A673 (cell line): Measurements from ENCODE around the gene GALK1. TPM values are rescaled to one million over a fixed set of nuclear protein-coding genes. Genes with fewer than 3 reads are reported as not detected.

ENCODE experiments used
- BruUV-seq: library from RNA; stranded (reverse); fragments of 400-500 nt; replicated peaks from 2 replicates; lab custom pipeline; 2021; lab: Mats Ljungman, UMichigan
- CTCF ChIA-PET: fragments of 300-600 bp; sonication (Branson Sonifier 250); formaldehyde crosslinking; loops from one replicate; lab custom pipeline; 2022; ENCODE audit warnings: antibody characterized with exemption; lab: Charles Lee
- POLR2A ChIA-PET: fragments of 300-600 bp; sonication (Branson Sonifier 250); formaldehyde crosslinking; loops from one replicate; lab custom pipeline; 2022; ENCODE audit warnings: antibody characterized with exemption; ENCODE audit not compliant: low non-redundant PET; lab: Charles Lee
- DNase-seq: peaks from one replicate; pipeline ENCODE4 v3.0.0-alpha.2; 2015; ENCODE audit warnings: low spot score
- H3K27ac ChIP-seq: fragments of 200-600 bp; sonication (generic); 2 replicates; pipeline ENCODE4 v1.5.1; 2016; ENCODE audit warnings: mixed run types, low read depth, mild to moderate bottlenecking, mixed read lengths, antibody characterized with exemption, low read length; ENCODE audit not compliant: poor library complexity, severe bottlenecking
- H3K27me3 ChIP-seq: fragments of 200-600 bp; sonication (generic); replicated peaks from 2 replicates; pipeline ENCODE4 v1.6.1; 2017; ENCODE audit warnings: mixed run types, low read depth, mild to moderate bottlenecking, mixed read lengths, antibody characterized with exemption, low read length; ENCODE audit not compliant: insufficient read depth, poor library complexity
- H3K36me3 ChIP-seq: fragments of 200-600 bp; sonication (generic); 2 replicates; pipeline ENCODE4 v1.6.1; 2016; ENCODE audit warnings: mixed run types, mild to moderate bottlenecking, mixed read lengths, antibody characterized with exemption, low read length; ENCODE audit not compliant: insufficient read depth, poor library complexity, severe bottlenecking
- H3K4me1 ChIP-seq: fragments of 200-600 bp; sonication (generic); 2 replicates; pipeline ENCODE4 v1.6.1; 2017; ENCODE audit warnings: mixed run types, mild to moderate bottlenecking, mixed read lengths, antibody characterized with exemption, low read length; ENCODE audit not compliant: insufficient read depth, poor library complexity, severe bottlenecking
- H3K4me3 ChIP-seq: fragments of 200-600 bp; sonication (generic); 2 replicates; pipeline ENCODE4 v1.5.1; 2016; ENCODE audit warnings: low read depth, mixed run types, mild to moderate bottlenecking, mixed read lengths, low read length; ENCODE audit not compliant: poor library complexity, severe bottlenecking
- H3K9me3 ChIP-seq: fragments of 200-600 bp; sonication (generic); 2 replicates; pipeline ENCODE4 v1.6.1; 2016; ENCODE audit warnings: mixed run types, low read depth, mild to moderate bottlenecking, mixed read lengths, antibody characterized with exemption, low read length; ENCODE audit not compliant: poor library complexity, severe bottlenecking
- EZH2 ChIP-seq: fragments of 200-600 bp; sonication (generic); IDR thresholded peaks from 2 replicates; pipeline ENCODE4 v1.6.1; 2017; ENCODE audit warnings: borderline replicate concordance, low read depth, mild to moderate bottlenecking, mixed read lengths, antibody characterized with exemption, low read length; ENCODE audit not compliant: poor library complexity, severe bottlenecking
- intact Hi-C: fragments of 100-400 bp; cut with micrococcal nuclease; formaldehyde crosslinking; loops from one replicate; pipeline ENCODE4 v1.10.0; 2022; ENCODE audit not compliant: unreplicated experiment
- total RNA-seq: library from RNA; stranded (reverse); gene quantifications from 2 replicates; pipeline ENCODE4 v1.2.3, GENCODE V29; 2021
- TF ChIP-seq, protein P1 (sequence below): fragments of 300-800, 200-600 bp; sonication (generic); conservative IDR thresholded peaks from 2 replicates; pipeline ENCODE4 v1.5.1; 2017; ENCODE audit warnings: low read depth, mild to moderate bottlenecking, antibody characterized with exemption, low read length, moderate library complexity, mixed read lengths

Gene GALK1
- total RNA-seq, 1 experiment from 2014 or later: 18.3 TPM

DNA sequence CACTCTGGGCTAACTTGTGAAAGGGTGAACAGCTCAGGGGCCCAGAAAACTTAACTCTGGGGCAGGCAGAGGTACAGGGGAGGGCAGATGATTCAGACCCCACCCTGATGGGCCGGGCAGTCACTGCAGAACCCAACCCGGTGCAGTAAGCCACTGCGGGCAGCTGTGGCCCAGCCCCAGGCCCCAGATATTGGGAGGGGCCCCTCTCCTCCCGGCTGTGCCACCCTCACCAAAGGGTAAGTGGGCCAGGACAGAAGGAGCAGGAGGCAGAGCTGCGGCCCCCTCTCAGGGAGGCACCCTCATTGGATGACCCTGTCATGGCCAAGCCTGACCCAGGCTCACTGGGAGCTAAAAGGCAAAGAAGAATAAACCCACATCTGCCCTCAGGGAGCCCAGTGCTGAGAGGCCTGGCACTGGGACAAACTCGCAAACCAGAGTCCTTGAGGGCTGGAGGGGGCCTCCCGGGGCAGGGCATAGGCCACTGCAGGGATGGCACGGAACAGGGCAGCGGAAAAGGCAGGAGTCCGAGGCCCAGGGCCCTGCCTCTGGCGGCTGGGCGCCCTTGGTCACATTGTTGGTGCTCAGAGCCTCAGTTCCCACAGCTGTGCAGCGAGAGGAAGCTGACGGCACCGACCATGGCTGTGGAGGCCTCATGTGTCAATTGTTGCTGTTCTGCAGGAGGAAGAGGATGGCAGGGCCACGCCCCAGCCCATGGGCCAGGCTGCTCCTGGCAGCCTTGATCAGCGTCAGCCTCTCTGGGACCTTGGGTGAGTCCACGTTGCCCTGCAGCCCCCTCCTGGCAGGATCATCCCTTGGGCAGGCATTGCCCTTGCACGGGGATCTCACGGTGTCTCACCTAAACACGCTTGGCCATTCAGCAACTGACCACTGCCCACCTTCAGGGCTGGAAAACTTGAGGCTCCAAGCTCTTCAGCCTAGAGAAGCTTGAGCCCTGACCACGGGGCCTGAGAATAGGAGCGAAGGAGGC is 40.7 kb downstream of the GALK1 start:
- peaks cover 4% of the 10 kb centered on the region for H3K4me1 ChIP-seq
- no peak for TF ChIP-seq EZH2
- TF ChIP-seq, protein P1, sequence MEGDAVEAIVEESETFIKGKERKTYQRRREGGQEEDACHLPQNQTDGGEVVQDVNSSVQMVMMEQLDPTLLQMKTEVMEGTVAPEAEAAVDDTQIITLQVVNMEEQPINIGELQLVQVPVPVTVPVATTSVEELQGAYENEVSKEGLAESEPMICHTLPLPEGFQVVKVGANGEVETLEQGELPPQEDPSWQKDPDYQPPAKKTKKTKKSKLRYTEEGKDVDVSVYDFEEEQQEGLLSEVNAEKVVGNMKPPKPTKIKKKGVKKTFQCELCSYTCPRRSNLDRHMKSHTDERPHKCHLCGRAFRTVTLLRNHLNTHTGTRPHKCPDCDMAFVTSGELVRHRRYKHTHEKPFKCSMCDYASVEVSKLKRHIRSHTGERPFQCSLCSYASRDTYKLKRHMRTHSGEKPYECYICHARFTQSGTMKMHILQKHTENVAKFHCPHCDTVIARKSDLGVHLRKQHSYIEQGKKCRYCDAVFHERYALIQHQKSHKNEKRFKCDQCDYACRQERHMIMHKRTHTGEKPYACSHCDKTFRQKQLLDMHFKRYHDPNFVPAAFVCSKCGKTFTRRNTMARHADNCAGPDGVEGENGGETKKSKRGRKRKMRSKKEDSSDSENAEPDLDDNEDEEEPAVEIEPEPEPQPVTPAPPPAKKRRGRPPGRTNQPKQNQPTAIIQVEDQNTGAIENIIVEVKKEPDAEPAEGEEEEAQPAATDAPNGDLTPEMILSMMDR: no peak
- BruUV-seq: no TSS peak
- no peaks in the 10 kb centered on the region for H3K36me3 ChIP-seq
- H3K4me3 ChIP-seq: no peak overlapping the region
- H3K27me3 ChIP-seq: peaks cover 17% of the 10 kb centered on the region
- DNase-seq: no peak
- ChIA-PET CTCF (no interaction called here), POLR2A (no interaction called here)
- intact Hi-C loops: no loop called here
- H3K9me3 ChIP-seq: no peaks in the 10 kb centered on the region
- H3K27ac ChIP-seq: no peak overlapping the region

DNA sequence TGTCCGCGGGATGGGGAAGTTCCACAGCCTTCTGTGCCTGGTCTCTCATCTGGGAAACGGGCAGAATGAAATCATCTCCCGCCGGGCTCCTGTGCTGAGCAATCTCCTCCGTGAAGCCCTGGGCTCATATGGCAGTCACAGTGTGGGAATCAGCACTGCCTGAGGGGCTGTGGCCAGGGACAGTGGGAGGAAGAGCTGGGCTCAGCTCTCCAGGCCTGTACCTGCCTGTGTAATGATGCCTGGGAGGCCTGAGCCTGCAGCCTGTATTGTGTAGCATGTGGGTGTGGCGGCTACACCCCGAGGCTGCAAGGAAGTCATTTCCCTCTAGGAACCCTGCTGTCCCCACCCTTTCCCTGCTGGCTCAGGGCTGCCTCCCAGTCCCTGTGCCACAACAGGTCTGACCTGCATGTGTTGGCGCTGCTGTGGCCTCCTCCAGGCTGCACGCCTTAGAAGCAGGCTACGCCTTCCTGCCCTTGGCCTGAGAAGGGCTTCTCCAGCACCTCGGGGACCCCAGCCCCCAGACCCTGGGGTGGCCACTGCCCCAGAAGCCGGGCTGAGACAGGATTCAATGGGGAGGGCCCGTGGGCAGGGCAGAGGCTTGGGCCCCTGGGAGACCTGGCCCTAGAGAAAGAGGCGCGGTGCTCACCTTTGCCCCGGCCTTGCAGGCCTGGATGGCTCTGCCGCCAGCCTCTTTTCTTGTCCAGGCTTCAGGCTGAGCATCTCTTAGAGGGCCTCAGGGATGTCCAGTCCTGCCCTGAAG is 41.6 kb downstream of the GALK1 start:
- TF ChIP-seq, protein P1: no peak
- no peak for TF ChIP-seq EZH2
- Histone ChIP-seq H3K36me3 (no peaks in the 10 kb centered on the region), H3K4me3 (no peak overlapping the region), H3K4me1 (peaks cover 4% of the 10 kb centered on the region), H3K27me3 (peaks cover 17% of the 10 kb centered on the region), H3K27ac (no peak overlapping the region), H3K9me3 (no peaks in the 10 kb centered on the region)
- CTCF ChIA-PET: no interaction called here
- no TSS peak for BruUV-seq
- no peak for DNase-seq
- intact Hi-C loops: no loop called here
- POLR2A ChIA-PET: no interaction called here

DNA sequence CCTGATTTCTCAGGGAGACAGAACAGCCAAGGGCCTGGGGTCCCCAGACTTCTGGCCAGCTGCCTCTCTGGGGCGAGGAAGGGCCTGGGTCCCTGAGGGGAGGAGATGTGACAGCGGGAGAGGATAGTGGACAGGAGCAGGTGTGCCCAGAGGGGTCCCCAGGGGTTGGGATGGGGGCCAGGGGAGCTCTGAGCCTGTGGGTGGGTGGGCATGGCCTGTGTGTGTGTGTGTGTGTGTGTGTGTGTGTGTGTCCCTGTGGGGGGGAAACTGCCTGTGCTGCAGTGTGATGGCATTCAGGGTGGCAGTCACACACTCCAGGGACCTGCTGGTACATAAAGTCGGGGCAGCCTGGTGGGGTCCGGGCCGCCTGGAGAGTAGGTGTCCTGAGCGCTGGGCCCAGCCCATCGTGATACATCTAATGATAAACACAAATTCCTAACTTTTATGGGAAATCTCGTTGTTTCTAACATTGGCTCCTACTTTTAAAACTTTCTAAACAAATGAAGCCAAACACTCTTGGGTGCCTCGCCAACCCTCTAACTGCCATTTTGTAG is 42.4 kb downstream of the GALK1 start:
- Histone ChIP-seq H3K4me1 (peaks cover 4% of the 10 kb centered on the region), H3K9me3 (no peaks in the 10 kb centered on the region), H3K4me3 (no peak overlapping the region), H3K27ac (no peak overlapping the region), H3K27me3 (peaks cover 17% of the 10 kb centered on the region), H3K36me3 (no peaks in the 10 kb centered on the region)
- intact Hi-C loops: no loop called here
- CTCF ChIA-PET: interaction anchor here (0.8 kb wide), 1 partner anchor 121 kb away, joined by 3 read pairs; no protein-coding TSS in a partner anchor
- DNase-seq: no peak
- POLR2A ChIA-PET: no interaction called here
- no TSS peak for BruUV-seq
- TF ChIP-seq, protein P1: no peak
- TF ChIP-seq EZH2: no peak
